Pancreas (tissue), 10 donors: ENCODE data around the gene OTULIN. TPM values are rescaled to one million over a fixed set of nuclear protein-coding genes. Genes with fewer than 3 reads are reported as not detected.

Experiments used
- ATAC-seq, 4 donors: fragments of 200-7000 bp; cut with Tn5 transposase; one replicate each; pipeline versions ENCODE4 v1.8.0 to v1.9.1; 2020; ENCODE audit warnings: mild to moderate bottlenecking in 4 of 4, moderate library complexity in 4 of 4
- DNase-seq, 6 donors: peaks; one replicate each; pipeline ENCODE4 v3.0.0-alpha.2; 2020
- FAIRE-seq: peaks from 2 replicates; lab custom pipeline; 2012; peaks lifted over from hg19 to GRCh38; lab: Jason Lieb, UNC
- H3K27ac ChIP-seq, 4 donors: fragments of 200-600 bp; sonication (generic); 1 replicate in 3 of 4; 2 replicates in 1 of 4; pipeline versions ENCODE4 v1.5.0 to v1.8.0; 2020
- H3K27me3 ChIP-seq, 4 donors: fragments of 200-600 bp; one replicate each; pipeline ENCODE4 v1.8.0; 2021
- H3K36me3 ChIP-seq, 3 donors: fragments of 200-600 bp; sonication (generic) in 1 of 3; one replicate each; pipeline versions ENCODE4 v1.5.0 to v1.8.0; 2020 to 2021
- H3K4me1 ChIP-seq, 3 donors: fragments of 200-600 bp; one replicate each; pipeline ENCODE4 v1.8.0; 2021
- H3K4me3 ChIP-seq, 4 donors: fragments of 200-600 bp; sonication (generic) in 2 of 4; one replicate each; pipeline versions ENCODE4 v1.5.0 to v1.8.0; 2020 to 2021
- H3K9me3 ChIP-seq, 4 donors: fragments of 200-600 bp; one replicate each; pipeline ENCODE4 v1.8.0; 2021
- CTCF ChIP-seq, 4 donors: fragments of 200-600 bp; sonication (generic) in 3 of 4; IDR thresholded peaks; one replicate each; pipeline versions ENCODE4 v1.5.0 to v1.8.0; 2021; ENCODE audit warnings: antibody characterized with exemption in 4 of 4
- WGBS, 2 donors: extraction: QIAGEN DNeasy Blood & Tissue Kit; methylation state at CpG; one replicate each; pipeline ENCODE4 v1.1.7; 2013; 5-methylcytosine and 5-hydroxymethylcytosine counted together
- intact Hi-C, 3 donors: fragments of 100-400 bp; cut with DNase I; formaldehyde crosslinking; loops; one replicate each; pipeline versions ENCODE4 v1.11.1 to v1.14.2; 2022
- polyA plus RNA-seq, 2 donors: library from polyadenylated mRNA; stranded (reverse); fragments of 200-250 nt; gene quantifications; one replicate each; pipeline ENCODE4 v1.2.3, GENCODE V29; 2013
- total RNA-seq, 6 donors: library from RNA; stranded (reverse); fragmentation: NEBNext Ultra II Directional in 4 of 6; extraction: Animal tissue kit (Norgen Biotek cat#: 25700) in 4 of 6; gene quantifications; one replicate each; pipeline versions ENCODE4 v1.2.1 to v1.2.4, GENCODE V29; 2021 to 2023
- donor health status: healthy with polysubstance abuse.
- donor health status: DM: no; HTN: no; CAD: no; lungs with moderate emphysema.
- donor health status: DM: no; HTN: no; CAD: no.
- donor health status: control.
- donor health status: control.
- donor health status: Bipolar disorder and iron deficiency.
- donor health status: DM: yes; HTN: yes; CAD: no.
- donor health status: DM: no; HTN: no; CAD: no.
- donor health status: DM: no; HTN: no; CAD: no.
- donor health status: DM: yes; HTN: yes; CAD: no.

The OTULIN gene
- total and polyA plus RNA-seq, 8 donors: 4.7 to 21.6 (median 11.5) TPM

GRCh38 chr5:14741801-14742440, 77.4 kb downstream of the OTULIN start:
- no peak for FAIRE-seq
- ATAC-seq: no peak
- peaks cover 0 to 5% (median 0%) of the 10 kb centered on the region in 3 donors for H3K36me3 ChIP-seq

GRCh38 chr5:14742498-14742897, 78.0 kb downstream of the OTULIN start:
- Histone ChIP-seq H3K4me1 (no peaks in the 10 kb centered on the region), H3K27me3 (no peaks in the 10 kb centered on the region), H3K27ac (no peak overlapping the region), H3K9me3 (no peaks in the 10 kb centered on the region), H3K36me3 (peaks cover 0 to 5% (median 0%) of the 10 kb centered on the region in 3 donors), H3K4me3 (no peak overlapping the region)
- TF ChIP-seq CTCF (IDR thresholded peaks at IDR 0.05): no peak
- ATAC-seq: no peak
- no peak for DNase-seq
- 78 to 84% methylated on average over 9 of the region's 9 CpGs for WGBS, 2 donors
- FAIRE-seq: no peak
- intact Hi-C loops: no loop called here

More at GRCh38 chr5:14741801-14742440, 77.4 kb downstream of the OTULIN start:
- H3K27ac ChIP-seq: no peak overlapping the region
- no peak for TF ChIP-seq CTCF (IDR thresholded peaks at IDR 0.05)
- 91% methylated on average over 11 of the region's 11 CpGs for WGBS, 2 donors
- H3K4me1 ChIP-seq: no peaks in the 10 kb centered on the region
- H3K27me3 ChIP-seq: no peaks in the 10 kb centered on the region
- no peak for DNase-seq
- no peaks in the 10 kb centered on the region for H3K9me3 ChIP-seq
- intact Hi-C loops: no loop called here
- no peak overlapping the region for H3K4me3 ChIP-seq

- H3K36me3 ChIP-seq: peaks cover 0 to 5% (median 0%) of the 10 kb centered on the region in 3 donors
- intact Hi-C loops: no loop called here
- no peak for FAIRE-seq
Measured at GRCh38 chr5:14743601-14744295, 79.2 kb downstream of the OTULIN start.

GRCh38 chr5:14744296-14745187, 80.0 kb downstream of the OTULIN start:
- TF ChIP-seq CTCF (IDR thresholded peaks at IDR 0.05): no peak
- H3K36me3 ChIP-seq: peaks cover 0 to 5% (median 0%) of the 10 kb centered on the region in 3 donors
- no peaks in the 10 kb centered on the region for H3K27me3 ChIP-seq
- DNase-seq: peak in 1 of 6 donors; percentile 46
- ATAC-seq: no peak
- no peak overlapping the region for H3K4me3 ChIP-seq
- WGBS, 2 donors: 77 to 78% methylated on average over 14 of the region's 14 CpGs
- no peak overlapping the region for H3K27ac ChIP-seq
- H3K4me1 ChIP-seq: no peaks in the 10 kb centered on the region
- H3K9me3 ChIP-seq: no peaks in the 10 kb centered on the region
- FAIRE-seq: no peak
- intact Hi-C loops: no loop called here

More at GRCh38 chr5:14743601-14744295, 79.2 kb downstream of the OTULIN start:
- Histone ChIP-seq H3K27me3 (no peaks in the 10 kb centered on the region), H3K9me3 (no peaks in the 10 kb centered on the region), H3K4me1 (no peaks in the 10 kb centered on the region), H3K27ac (no peak overlapping the region), H3K4me3 (no peak overlapping the region)
- DNase-seq (no peak), ATAC-seq (no peak)
- 83 to 91% methylated on average over 6 of the region's 6 CpGs for WGBS, 2 donors
- TF ChIP-seq CTCF (IDR thresholded peaks at IDR 0.05): no peak
